Transverse colon (tissue), 4 donors: ENCODE results near the gene MAP4K1.

Experiments used
- CTCF ChIP-seq, 5 experiments: fragments of 200-600 bp in 3 of 5; fragments of 450-650 bp in 2 of 5; sonication (generic) in 3 of 5; IDR thresholded peaks; 1 replicate in 2 of 5; 2 replicates in 3 of 5; pipeline ENCODE4 v1.5.1; 2016 to 2017; ENCODE audit warnings: antibody characterized with exemption in 5 of 5, inconsistent platforms in 3 of 5, mild to moderate bottlenecking in 2 of 5, moderate library complexity in 1 of 5
- EP300 ChIP-seq: sonication (generic); formaldehyde crosslinking; IDR thresholded peaks from one replicate; pipeline ENCODE4 v1.6.1; 2017; ENCODE audit warnings: antibody characterized with exemption, low read depth
- POLR2A ChIP-seq: fragments of 450-650 bp; IDR thresholded peaks from one replicate; pipeline ENCODE4 v1.6.1; 2016; ENCODE audit warnings: antibody characterized with exemption, mild to moderate bottlenecking, moderate library complexity
- POLR2AphosphoS5 ChIP-seq, 3 donors: sonication (generic); formaldehyde crosslinking; IDR thresholded peaks; one replicate each; pipeline ENCODE4 v1.6.1; 2016; ENCODE audit warnings: antibody characterized with exemption in 3 of 3

GRCh38 chr19:38554676-38555141, 63.0 kb downstream of the MAP4K1 start:
- TF ChIP-seq CTCF (IDR thresholded peaks at IDR 0.05): no peak
- no peak for TF ChIP-seq POLR2AphosphoS5 (IDR thresholded peaks at IDR 0.05)
- no peak for TF ChIP-seq POLR2A
- TF ChIP-seq EP300: no peak
